HepG2 (cell line): ENCODE results near the gene RASSF4.

ENCODE experiments used
- NKX3-1 ChIP-seq: sonication (generic); formaldehyde crosslinking; IDR thresholded peaks from 2 replicates; pipeline ENCODE4 v1.5.0; 2020; ENCODE audit warnings: missing genetic modification reagents
- TFAP4 ChIP-seq: sonication (generic); IDR thresholded peaks from 2 replicates; pipeline ENCODE4 v1.6.1; 2016; ENCODE audit warnings: low read depth, borderline replicate concordance
- USF2 ChIP-seq, 2 experiments: sonication (generic) in 1 of 2; formaldehyde crosslinking in 1 of 2; IDR thresholded peaks; 2 replicates each; pipeline versions ENCODE4 v1.5.1 to v1.6.1; 2011 to 2020; ENCODE audit warnings: borderline replicate concordance in 1 of 2, low read depth in 1 of 2, low read length in 1 of 2, mild to moderate bottlenecking in 1 of 2, missing genetic modification reagents in 1 of 2, moderate library complexity in 1 of 2
- ZBTB40 ChIP-seq, 2 experiments: fragments of 450-650 bp in 1 of 2; sonication (generic) in 1 of 2; formaldehyde crosslinking in 1 of 2; IDR thresholded peaks; 2 replicates each; pipeline versions ENCODE4 v1.6.1 to v1.8.0; 2016 to 2022; ENCODE audit warnings: antibody characterized with exemption in 1 of 2, mild to moderate bottlenecking in 1 of 2, missing genetic modification reagents in 1 of 2
- ZNF282 ChIP-seq: fragments of 450-650 bp; IDR thresholded peaks from 2 replicates; pipeline ENCODE4 v1.6.1; 2018; ENCODE audit not compliant: partially characterized antibody
- ZNF589 ChIP-seq: sonication (generic); formaldehyde crosslinking; conservative IDR thresholded peaks from 2 replicates; pipeline ENCODE4 v1.8.0; 2022; ENCODE audit warnings: mild to moderate bottlenecking, moderate library complexity, missing genetic modification reagents
- ZSCAN5A ChIP-seq: sonication (generic); formaldehyde crosslinking; IDR thresholded peaks from 2 replicates; pipeline ENCODE4 v1.8.0; 2022; ENCODE audit warnings: mild to moderate bottlenecking, missing genetic modification reagents, borderline replicate concordance
- ZUFSP ChIP-seq: sonication (generic); formaldehyde crosslinking; IDR thresholded peaks from 2 replicates; pipeline ENCODE4 v1.9.0; 2021; ENCODE audit warnings: missing genetic modification reagents, mild to moderate bottlenecking, borderline replicate concordance

- TF ChIP-seq NKX3-1, result no peak
- no peak for TF ChIP-seq ZSCAN5A (CRISPR knock-in tag)
- TF ChIP-seq ZBTB40 (IDR thresholded peaks at IDR 0.05), result no peak
- no peak for TF ChIP-seq ZBTB40 (CRISPR knock-in tag; IDR thresholded peaks at IDR 0.05)
- TF ChIP-seq TFAP4, result no peak
- no peak for TF ChIP-seq ZNF282
- no peak for TF ChIP-seq ZNF589 (CRISPR knock-in tag)
- no peak for TF ChIP-seq ZUFSP (CRISPR knock-in tag)
- TF ChIP-seq USF2 (IDR thresholded peaks at IDR 0.05; ENCODE audit: low read depth, low read length), result no peak
- no peak for TF ChIP-seq USF2 (CRISPR knock-in tag; IDR thresholded peaks at IDR 0.05; ENCODE audit: borderline replicate concordance)
These were observed 13.9 kb downstream of the RASSF4 start for GRCh38 chr10:44973323-44974081.
